Hepatic stellate cell (primary cell): Measurements from ENCODE around the gene FOXK2.
A peak's percentile ranks its signal among the peaks of the same experiment; 100 is the strongest.

Experiments
- DNase-seq: peaks from one replicate; pipeline ENCODE4 v3.0.0; 2011; ENCODE audit warnings: low spot score

Gene FOXK2

GRCh38 chr17:82590881-82591539 lies 71.5 kb downstream of the FOXK2 start:
- no peak for DNase-seq

GRCh38 chr17:82592289-82592766 lies 72.8 kb downstream of the FOXK2 start:
- no peak for DNase-seq

GRCh38 chr17:82592767-82593589 lies 73.4 kb downstream of the FOXK2 start:
- DNase-seq, result peak; percentile 66

DNA sequence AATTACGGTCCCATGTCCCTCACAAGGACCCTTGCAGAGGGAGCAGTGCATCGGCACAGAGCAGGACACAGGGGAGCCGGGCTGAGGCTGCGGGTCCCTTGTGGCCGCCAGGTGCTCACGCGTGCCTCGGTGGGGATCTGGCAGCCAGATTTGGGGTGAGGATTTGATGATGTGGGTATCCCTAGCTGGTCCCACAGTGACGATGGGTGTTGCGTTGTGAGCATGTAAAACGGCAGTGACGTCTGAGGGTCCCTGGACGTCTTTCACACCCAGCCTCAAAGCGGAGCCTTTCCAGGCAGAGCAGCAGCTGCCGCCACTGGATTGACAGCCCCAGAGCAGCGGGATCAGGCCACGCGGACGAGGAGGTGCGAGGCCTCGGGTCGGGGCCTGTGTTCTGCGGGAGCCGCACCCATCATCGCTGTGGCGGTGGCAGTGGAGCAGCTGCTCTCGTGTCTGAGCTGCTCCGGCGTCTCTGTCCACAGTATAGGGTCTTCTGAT lies 74.1 kb downstream of the FOXK2 start:
- no peak for DNase-seq

DNA sequence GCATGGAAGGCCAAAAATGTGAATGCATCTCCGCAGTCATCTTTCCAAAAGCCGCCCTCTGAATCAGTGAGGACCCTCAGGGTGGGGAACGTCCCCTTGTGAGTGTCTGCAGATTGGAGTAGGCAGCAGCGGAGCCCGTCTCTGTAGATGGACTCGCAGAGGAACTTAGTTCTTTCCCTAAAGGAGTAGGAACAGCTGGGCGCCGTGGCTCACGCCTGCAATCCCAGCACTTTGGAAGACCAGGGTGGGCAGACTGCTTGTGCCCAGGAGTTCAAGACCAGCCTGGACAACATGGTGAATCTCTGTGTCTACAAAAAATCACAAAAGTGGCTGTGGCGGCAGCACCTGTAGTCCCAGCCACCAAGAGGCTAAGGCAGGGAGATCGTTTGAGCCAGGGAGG lies 75.0 kb downstream of the FOXK2 start:
- no peak for DNase-seq

DNA sequence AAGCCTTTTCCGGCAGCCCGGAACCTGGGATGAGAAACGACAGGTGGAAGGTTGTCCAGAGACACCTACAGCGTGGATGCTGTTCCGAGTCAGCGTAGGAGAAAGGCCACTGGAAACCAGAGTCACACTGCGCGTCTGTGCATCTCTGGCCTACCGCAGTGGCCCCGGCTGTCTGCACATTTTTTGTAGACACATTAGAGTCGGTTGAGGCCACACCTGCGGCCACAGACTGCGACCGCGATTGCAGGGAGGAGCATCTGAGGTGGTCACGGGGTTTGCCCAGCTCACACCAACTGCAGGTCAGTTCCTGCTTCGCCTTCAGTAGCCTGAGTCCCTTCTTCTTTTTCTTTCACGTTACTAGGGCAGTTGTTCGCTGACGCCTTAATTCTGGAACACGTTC lies 76.4 kb downstream of the FOXK2 start:
- DNase-seq, result no peak

- DNase-seq, result no peak
These were observed 76.8 kb downstream of the FOXK2 start for GRCh38 chr17:82596296-82596695.

DNA sequence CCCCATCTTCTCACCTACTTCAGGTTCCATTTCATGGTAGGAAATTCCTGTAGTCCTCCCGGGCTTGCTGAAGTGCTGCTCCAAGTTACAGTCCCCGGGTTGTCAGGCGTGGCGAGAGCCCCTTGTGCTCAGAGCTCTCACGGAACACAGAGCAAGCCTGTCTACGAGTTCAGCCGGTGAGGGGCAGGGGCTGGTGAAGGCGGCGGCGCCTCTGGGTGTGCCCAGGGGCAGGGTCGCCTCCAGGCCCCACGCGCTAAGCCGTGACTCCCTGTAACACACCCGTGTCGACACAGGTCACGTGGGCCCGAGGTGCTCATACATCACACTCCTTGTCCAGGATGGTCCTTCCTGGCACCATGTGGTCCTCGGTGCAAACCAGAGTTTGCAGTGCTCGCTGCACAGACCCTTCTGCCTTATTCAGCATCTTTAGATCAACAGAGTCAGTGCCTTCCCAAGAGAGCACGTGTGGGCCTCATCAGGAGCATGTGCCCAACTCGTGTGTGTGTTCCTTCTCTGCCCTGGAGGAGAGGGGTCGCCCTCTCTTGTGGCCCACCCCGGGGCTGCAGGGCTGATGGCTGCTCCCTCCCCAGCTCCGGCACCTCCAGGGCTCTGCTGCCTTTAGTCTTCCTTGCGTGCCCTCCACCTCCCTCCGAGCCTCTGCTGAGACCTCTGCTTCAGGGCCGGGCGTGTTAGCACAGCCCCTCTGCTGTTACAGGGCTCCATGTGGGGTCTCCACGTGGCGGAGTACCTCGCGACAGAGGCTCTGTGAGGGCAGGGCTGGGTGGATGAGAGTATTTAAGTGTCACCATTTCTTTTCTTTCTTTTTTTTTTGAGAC lies 77.5 kb downstream of the FOXK2 start:
- no peak for DNase-seq

DNA sequence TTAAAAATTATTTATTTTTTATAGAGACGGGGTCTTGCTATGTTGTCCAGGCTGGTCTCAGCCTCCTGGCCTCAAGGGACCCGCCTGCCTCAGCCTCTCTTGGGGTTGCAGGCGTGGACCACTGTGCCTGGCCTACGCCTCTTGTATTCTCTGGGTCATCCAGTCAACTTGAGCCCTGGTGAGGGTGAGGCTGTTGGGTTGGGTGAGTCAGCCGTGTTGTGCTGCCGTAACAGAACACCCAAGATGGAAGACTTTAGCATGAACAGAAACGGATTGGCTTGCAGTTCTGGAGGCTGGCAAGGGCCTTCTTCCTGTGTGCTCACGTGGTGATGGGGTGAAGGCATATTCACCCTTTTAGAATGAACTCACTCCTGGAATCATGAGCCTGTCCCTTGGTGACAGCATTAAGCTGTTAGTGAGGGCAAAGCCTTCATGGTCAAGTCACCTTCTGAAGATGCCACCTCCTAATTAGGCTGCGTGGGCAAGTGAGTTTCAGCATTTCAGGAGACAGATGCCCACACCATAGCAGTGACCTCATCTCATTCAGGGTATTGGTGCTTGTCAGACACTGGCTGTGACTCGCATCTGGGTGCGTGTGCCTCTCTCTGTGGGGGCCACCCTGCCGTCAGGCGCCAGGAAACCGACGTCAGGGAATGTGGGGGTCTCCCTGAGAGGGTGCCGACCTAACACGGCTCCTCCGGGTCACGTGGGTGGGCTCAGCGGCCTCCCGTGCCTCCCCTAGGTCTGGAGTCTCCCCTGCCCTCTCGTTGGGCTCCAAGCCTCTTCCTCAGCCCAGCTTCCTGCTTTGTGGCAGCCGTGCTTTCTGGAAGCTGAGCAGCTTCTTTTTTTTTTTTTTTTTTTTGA lies 79.0 kb downstream of the FOXK2 start:
- no peak for DNase-seq

GRCh38 chr17:82599674-82600661 lies 80.4 kb downstream of the FOXK2 start:
- no peak for DNase-seq

DNA sequence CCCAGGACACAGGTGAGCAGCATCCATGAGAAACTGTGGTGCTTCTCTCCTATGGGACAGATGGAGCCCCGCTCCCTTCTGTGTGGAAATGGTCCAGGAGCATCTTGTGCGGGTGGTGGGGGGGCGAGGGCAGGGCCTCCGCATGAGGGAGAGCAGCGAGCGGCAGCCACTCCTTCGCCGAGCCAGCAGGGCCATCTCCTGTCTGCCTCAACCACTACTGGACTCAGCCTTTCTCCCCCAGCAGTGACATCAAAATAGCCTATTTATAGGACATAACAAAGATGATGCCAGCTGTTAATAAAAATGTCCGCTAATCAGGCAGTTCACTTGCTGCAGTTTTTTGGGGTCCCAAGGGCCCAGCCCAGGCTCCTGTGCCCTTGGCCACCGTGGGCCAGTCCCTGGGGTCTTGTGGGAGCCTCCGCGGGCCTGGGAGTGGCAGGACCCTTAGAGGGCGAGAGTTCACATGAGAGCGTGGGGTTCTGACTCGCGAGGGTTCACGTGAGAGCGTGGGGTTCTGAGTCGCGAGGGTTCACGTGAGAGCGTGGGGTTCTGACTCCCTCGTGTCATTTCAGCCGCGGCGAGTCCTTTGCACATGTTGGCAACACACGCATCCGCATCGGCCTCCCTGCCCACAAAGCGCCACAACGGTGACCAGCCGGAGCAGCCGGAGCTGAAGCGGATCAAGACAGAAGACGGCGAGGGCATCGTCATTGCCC lies 81.4 kb downstream of the FOXK2 start:
- no peak for DNase-seq

DNA sequence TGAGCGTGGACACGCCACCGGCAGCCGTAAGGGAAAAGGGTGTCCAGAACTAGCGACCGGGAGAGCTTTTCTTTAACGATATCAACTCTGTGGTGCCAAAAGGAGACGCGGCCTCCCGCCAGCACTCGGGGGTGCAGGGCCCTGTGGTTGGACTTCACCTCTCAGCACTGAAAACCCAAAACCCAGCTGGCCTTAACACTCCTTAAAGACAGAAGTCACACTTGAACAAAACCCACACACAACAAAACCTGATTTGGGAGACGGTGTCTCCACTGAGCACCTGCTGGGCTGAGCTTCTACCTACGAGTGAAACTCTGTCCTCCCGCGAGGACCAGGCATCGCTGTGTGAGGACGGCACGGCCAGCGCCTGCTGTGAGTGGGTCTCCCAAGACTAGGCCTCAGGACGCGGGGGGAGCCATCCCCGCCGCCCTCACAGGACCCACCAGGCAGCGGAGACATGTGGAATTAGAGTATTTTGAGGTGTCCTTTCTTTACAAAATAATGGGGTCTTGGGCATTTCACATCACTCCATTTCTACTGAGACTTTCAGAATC lies 82.0 kb downstream of the FOXK2 start:
- no peak for DNase-seq

DNA sequence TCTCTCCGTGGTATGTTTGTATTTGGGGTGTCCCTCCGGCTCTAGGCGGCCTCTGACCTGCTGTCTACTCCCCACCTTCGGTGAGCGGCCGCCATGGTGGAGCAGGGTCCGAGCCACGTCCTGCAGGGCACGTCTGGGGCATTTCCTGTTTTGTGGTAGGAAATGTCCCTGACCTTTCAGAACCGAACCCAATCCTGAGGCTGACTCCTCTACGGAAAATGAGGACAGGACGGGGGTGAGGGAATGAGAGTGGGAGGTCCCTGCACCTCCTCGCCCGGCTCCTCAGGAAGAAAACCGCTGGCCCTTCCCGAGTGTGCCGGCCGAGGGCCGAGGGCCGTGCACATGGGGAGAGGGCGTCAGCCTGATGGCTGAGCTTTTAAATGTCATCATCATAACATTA lies 83.0 kb downstream of the FOXK2 start:
- DNase-seq, result no peak

- DNase-seq, result no peak
These were observed 83.6 kb downstream of the FOXK2 start for GRCh38 chr17:82602986-82603710.

GRCh38 chr17:82603981-82604448 lies 84.5 kb downstream of the FOXK2 start:
- DNase-seq, result peak; percentile 72

DNA sequence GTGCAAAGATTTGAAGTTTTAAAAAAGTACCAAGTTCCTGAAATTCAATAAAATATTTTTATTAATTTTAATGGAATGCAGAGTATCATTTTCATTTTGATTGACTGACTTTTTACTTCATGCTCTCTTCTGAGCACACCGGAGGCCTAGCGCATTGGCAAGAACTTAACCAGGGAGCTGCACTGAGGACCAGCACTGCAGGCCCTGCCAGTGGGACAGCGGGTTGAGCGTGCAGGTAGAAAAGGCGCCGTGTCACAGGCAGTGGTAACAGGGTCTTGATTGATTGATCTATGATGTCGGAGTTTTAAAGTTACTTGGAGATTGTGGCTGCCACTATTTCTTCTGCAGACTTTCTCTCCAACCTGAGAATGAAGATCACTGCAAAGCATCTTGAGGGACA lies 85.0 kb downstream of the FOXK2 start:
- DNase-seq, result no peak

GRCh38 chr17:82605939-82606600 lies 86.5 kb downstream of the FOXK2 start:
- DNase-seq, result no peak

GRCh38 chr17:82608816-82609215 lies 89.3 kb downstream of the FOXK2 start:
- DNase-seq, result no peak
